ENCODE measurements around the gene OR9G1.

GRCh38 chr11:56688554-56689100 lies 10.3 kb upstream of the OR9G1 start:
- TF ChIP-seq ZNF274 (IDR thresholded peaks at IDR 0.05; ENCODE audit: low read depth, low read length) (no peak), YY1 (IDR thresholded peaks at IDR 0.05; ENCODE audit: insufficient read depth, insufficient read length) (no peak)

All from NT2/D1 (cell line).